ENCODE data around the gene ADAT3.

The ADAT3 gene

GRCh38 chr19:1929021-1929742, 24.0 kb downstream of the ADAT3 start:
- in situ Hi-C loops (cut with MboI; ENCODE audit: low pct_unique_long_range_greater_than_20kb, low sequenced_read_pairs, unreplicated experiment) = no loop called here
- TF ChIP-seq CTCF (IDR thresholded peaks at IDR 0.05; ENCODE audit: extremely low read depth, insufficient read depth, missing control alignments) = peak; percentile 93
- DNase-seq (ENCODE audit: low spot score) = peak; percentile 89

- no peak for DNase-seq (ENCODE audit: low spot score)
- in situ Hi-C loops (cut with MboI; ENCODE audit: low pct_unique_long_range_greater_than_20kb, low sequenced_read_pairs, unreplicated experiment) = no loop called here
- no peak for TF ChIP-seq CTCF (IDR thresholded peaks at IDR 0.05; ENCODE audit: extremely low read depth, insufficient read depth, missing control alignments)
These were observed 26.2 kb downstream of the ADAT3 start for GRCh38 chr19:1931445-1931844.

- no peak for TF ChIP-seq CTCF (IDR thresholded peaks at IDR 0.05; ENCODE audit: extremely low read depth, insufficient read depth, missing control alignments)
- DNase-seq (ENCODE audit: low spot score) = no peak
- in situ Hi-C loops (cut with MboI; ENCODE audit: low pct_unique_long_range_greater_than_20kb, low sequenced_read_pairs, unreplicated experiment) = no loop called here
These were observed 27.2 kb downstream of the ADAT3 start for GRCh38 chr19:1932395-1932794.

- no peak for TF ChIP-seq CTCF (IDR thresholded peaks at IDR 0.05; ENCODE audit: extremely low read depth, insufficient read depth, missing control alignments)
- in situ Hi-C loops (cut with MboI; ENCODE audit: low pct_unique_long_range_greater_than_20kb, low sequenced_read_pairs, unreplicated experiment) = no loop called here
- no peak for DNase-seq (ENCODE audit: low spot score)
These were observed 28.0 kb downstream of the ADAT3 start for GRCh38 chr19:1933244-1933643.

GRCh38 chr19:1933942-1934341, 28.7 kb downstream of the ADAT3 start:
- no peak for TF ChIP-seq CTCF (IDR thresholded peaks at IDR 0.05; ENCODE audit: extremely low read depth, insufficient read depth, missing control alignments)
- DNase-seq (ENCODE audit: low spot score) = no peak
- in situ Hi-C loops (cut with MboI; ENCODE audit: low pct_unique_long_range_greater_than_20kb, low sequenced_read_pairs, unreplicated experiment) = no loop called here

GRCh38 chr19:1935484-1936208, 30.4 kb downstream of the ADAT3 start:
- no peak for DNase-seq (ENCODE audit: low spot score)
- in situ Hi-C loops (cut with MboI; ENCODE audit: low pct_unique_long_range_greater_than_20kb, low sequenced_read_pairs, unreplicated experiment) = no loop called here
- TF ChIP-seq CTCF (IDR thresholded peaks at IDR 0.05; ENCODE audit: extremely low read depth, insufficient read depth, missing control alignments) = no peak

Measured in GM13977 (cell line).